Measurements from ENCODE around the gene HSD11B2.

DNA sequence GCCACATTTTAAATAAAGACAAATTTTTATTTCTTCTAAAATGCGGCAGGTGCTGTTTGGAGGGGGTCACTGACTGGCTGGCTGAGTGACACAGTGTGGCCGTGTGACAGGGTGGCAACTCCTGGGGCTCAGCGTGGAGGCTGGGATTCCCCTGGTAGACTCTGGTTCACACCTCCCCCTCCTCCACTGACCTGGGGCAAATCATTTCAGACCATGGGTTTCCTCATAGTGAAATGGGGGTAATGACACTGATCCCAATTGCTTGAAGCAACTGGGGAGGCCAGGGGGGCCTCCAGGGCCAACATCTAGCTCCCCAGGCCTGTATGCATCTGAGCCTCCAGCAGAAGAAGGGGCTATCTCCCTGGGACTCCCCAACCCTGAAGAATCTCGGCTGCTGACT lies 6.6 kb downstream of the HSD11B2 start:
- TF ChIP-seq RNF2 (IDR thresholded peaks at IDR 0.05; ENCODE audit: borderline replicate concordance, low read depth, low read length, missing control alignments, poor library complexity, severe bottlenecking) (no peak), HDAC6 (IDR thresholded peaks at IDR 0.05; ENCODE audit: low read depth, low read length) (no peak), GTF2F1 (IDR thresholded peaks at IDR 0.05; ENCODE audit: borderline replicate concordance, low read depth, low read length) (no peak), POLR2A (IDR thresholded peaks at IDR 0.05; ENCODE audit: control extremely low read depth in 1 of 2, low read depth in 2 of 2, low read length in 2 of 2) (no peak)
- TF ChIP-seq, protein P1, sequence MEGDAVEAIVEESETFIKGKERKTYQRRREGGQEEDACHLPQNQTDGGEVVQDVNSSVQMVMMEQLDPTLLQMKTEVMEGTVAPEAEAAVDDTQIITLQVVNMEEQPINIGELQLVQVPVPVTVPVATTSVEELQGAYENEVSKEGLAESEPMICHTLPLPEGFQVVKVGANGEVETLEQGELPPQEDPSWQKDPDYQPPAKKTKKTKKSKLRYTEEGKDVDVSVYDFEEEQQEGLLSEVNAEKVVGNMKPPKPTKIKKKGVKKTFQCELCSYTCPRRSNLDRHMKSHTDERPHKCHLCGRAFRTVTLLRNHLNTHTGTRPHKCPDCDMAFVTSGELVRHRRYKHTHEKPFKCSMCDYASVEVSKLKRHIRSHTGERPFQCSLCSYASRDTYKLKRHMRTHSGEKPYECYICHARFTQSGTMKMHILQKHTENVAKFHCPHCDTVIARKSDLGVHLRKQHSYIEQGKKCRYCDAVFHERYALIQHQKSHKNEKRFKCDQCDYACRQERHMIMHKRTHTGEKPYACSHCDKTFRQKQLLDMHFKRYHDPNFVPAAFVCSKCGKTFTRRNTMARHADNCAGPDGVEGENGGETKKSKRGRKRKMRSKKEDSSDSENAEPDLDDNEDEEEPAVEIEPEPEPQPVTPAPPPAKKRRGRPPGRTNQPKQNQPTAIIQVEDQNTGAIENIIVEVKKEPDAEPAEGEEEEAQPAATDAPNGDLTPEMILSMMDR (IDR thresholded peaks at IDR 0.05; ENCODE audit: control extremely low read depth in 1 of 3, insufficient read depth in 1 of 3, low read depth in 1 of 3, low read length in 3 of 3) = no peak
